GM18858 (cell line): ENCODE results near the gene FHIT.

ENCODE experiments used
- ATAC-seq: cut with Tn5 transposase; IDR thresholded peaks from one replicate; pipeline ENCODE4 v1.9.1; 2021; ENCODE audit not compliant: unreplicated experiment

Gene FHIT

GRCh38 chr3:60313231-60313798 is 937.9 kb downstream of the FHIT start:
- no peak for ATAC-seq

GRCh38 chr3:60309539-60310268 is 941.5 kb downstream of the FHIT start:
- ATAC-seq, result no peak

GRCh38 chr3:60308808-60309207 is 942.4 kb downstream of the FHIT start:
- no peak for ATAC-seq

- ATAC-seq, result no peak
These were observed 943.6 kb downstream of the FHIT start for GRCh38 chr3:60307562-60308199.

GRCh38 chr3:60304112-60304511 is 947.1 kb downstream of the FHIT start:
- no peak for ATAC-seq

GRCh38 chr3:60303160-60303559 is 948.1 kb downstream of the FHIT start:
- ATAC-seq, result no peak

- ATAC-seq, result no peak
These were observed 950.1 kb downstream of the FHIT start for GRCh38 chr3:60301142-60301541.

GRCh38 chr3:60298141-60298540 is 953.1 kb downstream of the FHIT start:
- ATAC-seq, result no peak

- no peak for ATAC-seq
These were observed 957.1 kb downstream of the FHIT start for GRCh38 chr3:60294181-60294580.

- ATAC-seq, result no peak
These were observed 960.1 kb downstream of the FHIT start for GRCh38 chr3:60291115-60291514.

GRCh38 chr3:60290122-60290492 is 961.1 kb downstream of the FHIT start:
- ATAC-seq, result no peak

GRCh38 chr3:60289341-60290121 is 961.7 kb downstream of the FHIT start:
- no peak for ATAC-seq

- ATAC-seq, result no peak
These were observed 968.4 kb downstream of the FHIT start for GRCh38 chr3:60282866-60283265.

GRCh38 chr3:60281970-60282369 is 969.3 kb downstream of the FHIT start:
- ATAC-seq, result no peak

- ATAC-seq, result no peak
These were observed 973.9 kb downstream of the FHIT start for GRCh38 chr3:60277361-60277800.

GRCh38 chr3:60276615-60277014 is 974.6 kb downstream of the FHIT start:
- no peak for ATAC-seq

- ATAC-seq, result no peak
These were observed 976.6 kb downstream of the FHIT start for GRCh38 chr3:60274646-60275045.

- no peak for ATAC-seq
These were observed 977.2 kb downstream of the FHIT start for GRCh38 chr3:60274098-60274497.

GRCh38 chr3:60269829-60270266 is 981.4 kb downstream of the FHIT start:
- ATAC-seq, result no peak

- no peak for ATAC-seq
These were observed 981.9 kb downstream of the FHIT start for GRCh38 chr3:60269377-60269776.

- ATAC-seq, result no peak
These were observed 983.1 kb downstream of the FHIT start for GRCh38 chr3:60268123-60268522.

GRCh38 chr3:60266444-60266843 is 984.8 kb downstream of the FHIT start:
- ATAC-seq, result no peak
